Left hindlimb (tissue), 1 donor: ENCODE measurements around the gene PMF1.
"Not testable (repeated sequence)": the region's sequence is repeated elsewhere in the genome, so short reads cannot be mapped to it uniquely, and the experiment has no call there.

Source experiments
- DNase-seq: peaks from one replicate; pipeline ENCODE4 v3.0.0-alpha.2; 2018

PMF1 gene

DNA sequence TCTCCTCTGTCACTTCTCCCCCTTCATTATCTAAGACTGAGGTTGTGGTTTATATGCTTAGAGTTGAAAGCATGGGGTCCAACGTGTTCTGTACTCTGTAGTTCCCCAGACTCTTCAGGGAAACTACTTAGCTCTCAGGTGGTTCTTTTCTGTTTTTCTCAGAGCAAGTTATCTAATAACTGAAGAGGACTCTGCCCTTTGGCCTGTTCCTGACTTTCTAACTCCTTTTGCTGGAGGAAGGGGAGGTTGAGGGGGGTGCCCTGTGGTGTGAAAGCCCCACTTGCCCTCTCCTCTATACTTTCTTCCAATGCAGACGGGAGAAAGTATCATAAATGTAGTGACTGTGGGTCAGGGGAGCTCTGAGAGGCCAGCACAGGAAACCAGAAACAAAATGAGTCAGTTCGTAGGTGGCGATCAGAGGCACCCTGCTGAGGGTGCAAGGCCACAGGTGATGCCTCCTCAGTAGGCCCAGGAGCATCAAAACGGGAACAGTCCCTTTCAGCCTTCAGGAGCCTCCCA lies 13.9 kb upstream of the PMF1 start:
- no peak for DNase-seq

DNA sequence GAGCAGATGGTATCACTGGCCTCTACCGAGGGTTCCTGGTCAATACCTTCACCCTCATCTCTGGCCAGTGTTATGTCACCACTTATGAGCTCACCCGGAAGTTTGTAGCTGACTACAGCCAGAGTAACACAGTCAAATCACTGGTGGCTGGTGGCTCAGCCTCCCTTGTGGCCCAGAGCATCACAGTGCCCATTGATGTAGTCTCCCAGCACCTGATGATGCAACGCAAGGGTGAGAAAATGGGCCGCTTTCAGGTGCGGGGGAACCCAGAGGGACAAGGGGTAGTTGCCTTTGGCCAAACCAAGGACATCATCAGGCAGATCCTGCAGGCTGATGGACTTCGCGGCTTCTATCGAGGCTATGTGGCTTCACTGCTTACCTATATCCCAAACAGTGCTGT lies 12.8 kb upstream of the PMF1 start:
- DNase-seq = no peak

DNA sequence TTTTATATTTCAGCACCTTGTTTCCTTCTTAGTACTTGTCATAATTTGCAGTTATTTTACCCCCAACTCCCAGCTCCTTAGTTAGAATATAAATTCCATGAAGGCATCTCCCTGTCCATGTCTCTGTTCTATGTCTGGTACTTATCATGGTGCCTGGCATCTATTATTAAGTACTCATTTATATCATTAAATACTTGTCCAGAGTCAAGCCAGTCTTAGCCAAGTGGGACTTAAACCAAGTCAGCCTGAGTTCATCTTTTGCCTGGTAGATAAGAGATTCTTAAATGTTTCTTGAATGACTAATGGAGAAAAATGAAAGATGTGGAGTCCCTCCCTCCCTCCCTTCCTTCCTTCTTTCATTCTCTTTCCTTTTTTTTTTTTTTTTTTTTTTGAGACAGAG lies 9.5 kb upstream of the PMF1 start:
- DNase-seq = no peak

DNA sequence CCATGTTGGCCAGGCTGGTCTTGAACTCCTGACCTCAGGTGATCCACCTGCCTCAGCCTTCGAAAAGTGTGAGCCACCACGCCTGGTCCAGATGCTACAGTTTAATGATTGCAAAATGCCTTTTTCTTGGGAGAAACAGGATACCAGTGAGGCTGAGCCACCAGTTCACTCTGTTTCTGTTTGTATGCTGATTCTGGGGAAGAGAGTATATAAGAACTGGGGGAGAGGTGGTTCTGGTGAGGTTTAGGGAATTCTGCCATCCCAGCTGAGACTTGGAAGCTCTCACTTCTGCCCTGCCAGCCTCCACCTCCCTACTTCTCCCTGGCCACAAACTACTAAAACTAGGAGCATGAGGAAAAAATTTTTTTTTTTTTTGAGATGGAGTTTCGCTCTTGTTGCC lies 8.1 kb upstream of the PMF1 start:
- no peak for DNase-seq

DNA sequence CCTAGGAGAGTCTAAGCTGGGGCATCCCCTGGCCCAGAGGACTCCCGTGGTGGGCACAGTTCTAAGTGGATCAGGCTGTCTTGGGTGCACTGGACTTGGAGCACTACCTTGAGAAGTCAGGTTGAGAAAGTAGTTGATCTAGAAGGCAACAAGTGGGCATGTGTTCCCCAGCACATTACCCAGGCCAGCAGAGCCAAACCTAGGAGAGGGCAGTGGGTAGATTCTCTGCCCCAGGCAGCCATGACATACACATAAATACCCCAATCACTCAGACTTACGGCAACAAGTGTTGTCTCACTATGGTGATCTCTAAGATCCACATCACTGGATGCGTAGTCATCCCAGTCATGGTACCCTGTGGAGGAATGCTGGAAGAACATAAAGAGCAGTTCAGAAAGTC lies 1.6 kb upstream of the PMF1 start:
- no peak for DNase-seq

DNA sequence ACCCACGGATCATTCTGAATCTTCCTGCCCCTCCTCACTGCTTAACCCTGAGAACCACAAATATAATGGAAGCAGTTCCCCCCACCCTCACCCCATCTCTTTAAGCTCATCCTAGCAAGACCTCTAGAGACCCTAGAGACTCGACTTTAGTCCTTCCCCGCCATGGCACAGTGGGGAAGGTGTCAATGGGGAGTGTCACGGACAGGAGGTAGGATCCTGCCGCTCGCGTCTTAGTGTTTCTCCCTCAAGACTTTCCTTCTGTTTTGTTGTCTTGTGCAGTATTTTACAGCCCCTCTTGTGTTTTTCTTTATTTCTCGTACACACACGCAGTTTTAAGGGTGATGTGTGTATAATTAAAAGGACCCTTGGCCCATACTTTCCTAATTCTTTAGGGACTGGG lies 677 bp upstream of the PMF1 start:
- no peak for DNase-seq

DNA sequence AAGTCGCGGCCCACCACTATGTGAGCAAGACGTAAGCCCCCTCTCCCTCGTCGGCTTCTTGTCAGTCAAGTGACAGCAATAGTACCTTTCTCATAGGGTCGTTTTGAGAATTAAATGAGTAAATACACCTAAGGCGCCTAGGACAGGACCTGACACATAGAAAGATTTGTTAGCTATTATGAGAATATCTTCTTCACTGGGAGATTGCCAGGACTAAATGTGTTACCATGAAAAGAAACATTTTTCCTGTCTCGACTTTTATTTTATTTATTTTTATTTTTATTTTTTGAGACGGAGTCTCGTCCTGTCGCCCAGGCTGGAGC lies 798 bp downstream of the PMF1 start:
- no peak for DNase-seq

DNA sequence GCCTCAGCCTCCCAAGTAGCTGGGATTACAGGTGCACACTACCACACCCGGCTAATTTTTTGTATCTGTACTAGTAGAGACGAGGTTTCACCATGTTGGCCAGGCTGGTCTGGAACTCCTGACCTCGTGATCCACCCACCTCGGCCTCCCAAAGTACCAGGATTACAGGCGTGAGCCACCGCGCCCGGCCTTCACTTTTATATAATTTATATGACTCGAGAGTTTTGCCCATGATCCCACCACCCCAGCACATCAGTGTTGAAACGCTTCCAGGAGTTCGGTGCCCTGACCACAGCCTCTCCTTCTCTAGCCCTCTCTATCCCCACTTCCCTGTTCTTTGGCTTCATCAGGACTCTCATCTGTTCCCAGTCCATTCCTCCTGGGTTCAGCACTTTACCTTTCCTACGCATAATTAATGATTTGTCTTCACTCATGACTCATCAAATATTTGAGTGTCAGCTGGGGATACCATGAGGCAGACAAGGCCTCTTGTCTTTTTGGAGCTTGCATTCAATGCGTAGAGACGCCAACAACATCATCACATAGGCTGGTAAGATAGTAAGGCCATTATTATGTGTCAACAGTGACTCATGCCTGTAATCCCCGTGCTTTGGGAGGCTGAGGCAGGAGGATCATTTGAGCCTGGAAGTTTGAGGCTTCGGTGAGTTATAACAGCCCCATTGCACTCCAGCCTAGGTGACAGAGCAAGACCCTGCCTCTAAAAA lies 1.4 kb downstream of the PMF1 start:
- DNase-seq = no peak

DNA sequence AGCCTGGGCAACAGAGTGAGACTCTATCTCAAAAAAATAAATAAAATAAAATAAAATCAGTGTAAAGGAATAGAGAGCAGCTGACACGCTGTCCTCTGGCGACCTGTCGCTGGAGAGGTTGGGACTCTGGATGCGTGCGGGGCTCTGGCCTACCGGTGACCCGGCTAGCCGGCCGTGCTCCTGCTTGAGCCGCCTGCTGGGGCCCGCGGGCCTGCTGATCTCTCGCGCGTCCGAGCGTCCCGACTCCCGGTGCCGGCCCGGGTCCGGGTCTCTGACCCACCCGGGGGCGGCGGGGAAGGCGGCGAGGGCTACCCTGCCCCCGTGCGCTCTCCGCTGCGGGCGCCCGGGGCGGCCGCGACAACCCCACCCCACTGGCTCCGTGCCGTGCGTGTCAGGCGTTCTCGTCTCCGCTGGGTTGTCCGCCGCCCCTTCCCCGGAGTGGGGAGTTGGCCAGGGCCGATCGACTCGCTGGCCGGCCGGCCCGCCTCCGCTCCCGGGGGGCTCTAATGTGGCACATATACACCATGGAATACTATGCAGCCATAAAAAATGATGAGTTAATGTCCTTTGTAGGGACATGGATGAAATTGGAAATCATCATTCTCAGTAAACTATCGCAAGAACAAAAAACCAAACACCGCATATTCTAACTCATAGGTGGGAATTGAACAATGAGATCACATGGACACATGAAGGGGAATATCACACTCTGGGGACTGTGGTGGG lies 3.7 kb downstream of the PMF1 start:
- DNase-seq = not testable (repeated sequence)

DNA sequence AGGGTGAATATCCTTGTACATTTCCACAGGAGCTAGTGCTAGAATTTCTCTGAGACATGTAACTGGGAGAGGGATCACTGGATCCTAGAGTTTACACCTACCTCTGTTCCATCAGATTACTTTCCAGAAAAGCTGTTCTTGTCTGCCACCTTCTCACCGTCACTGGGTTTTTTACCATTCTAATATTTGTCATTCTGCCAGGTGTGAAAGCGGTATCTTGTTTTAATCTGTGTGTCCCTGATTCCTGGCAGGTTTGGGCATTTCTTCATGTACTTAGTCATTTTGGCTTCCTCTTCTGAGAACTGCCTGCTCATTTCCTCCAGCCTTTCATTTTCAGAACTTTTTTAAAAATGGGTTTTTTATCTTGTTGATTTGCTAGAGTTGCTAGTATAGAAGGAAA lies 5.1 kb downstream of the PMF1 start:
- no peak for DNase-seq

DNA sequence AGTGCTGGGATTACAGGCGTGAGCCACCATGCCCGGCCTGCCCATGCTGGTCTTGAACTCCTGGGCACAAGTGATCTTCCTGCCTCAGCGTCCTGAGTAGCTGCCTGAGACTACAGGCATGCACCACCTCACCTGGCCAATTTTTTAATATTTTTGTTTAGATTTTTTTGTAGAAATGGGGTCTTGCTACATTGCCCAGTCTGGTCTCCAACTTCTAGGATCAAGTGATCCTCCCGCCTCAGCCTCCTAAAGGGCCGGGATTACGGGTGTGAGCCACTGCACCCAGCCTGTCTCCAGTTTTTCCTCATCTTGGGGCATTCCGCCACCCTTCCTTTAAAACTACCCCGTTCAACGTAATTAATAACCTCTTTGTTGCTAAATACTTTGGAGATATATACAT lies 7.4 kb downstream of the PMF1 start:
- no peak for DNase-seq

DNA sequence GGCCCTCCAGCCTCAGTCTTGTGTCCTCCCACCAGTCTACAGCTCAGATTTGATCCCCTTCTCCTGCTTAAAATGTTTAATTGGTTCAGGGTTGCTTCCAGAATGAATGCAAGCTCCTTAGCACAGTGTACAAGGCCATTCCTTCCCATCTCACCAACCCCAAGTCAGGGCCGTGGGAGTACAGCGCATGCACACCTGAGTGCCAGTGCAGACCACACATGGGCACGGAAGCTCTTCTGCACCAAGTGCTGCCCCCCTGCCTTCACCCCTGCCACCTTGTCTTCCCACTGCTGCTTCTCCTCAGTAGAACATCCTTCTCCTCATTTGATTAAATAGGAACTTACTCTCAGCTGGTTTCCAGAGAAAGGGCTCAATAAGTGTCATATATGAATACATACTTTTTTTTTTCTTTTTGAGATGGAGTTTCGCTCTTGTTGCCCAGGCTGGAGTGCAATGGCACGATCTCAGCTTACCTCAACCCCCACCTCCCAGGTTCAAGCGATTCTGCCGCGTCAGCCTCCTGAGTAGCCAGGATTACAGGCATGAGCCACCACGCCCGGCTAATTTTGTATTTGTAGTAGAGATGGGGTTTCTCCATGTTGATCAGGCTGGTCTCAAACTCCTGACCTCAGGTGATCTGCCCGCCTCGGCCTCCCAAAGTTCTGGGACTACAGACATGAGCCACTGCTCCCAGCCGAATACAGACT lies 9.3 kb downstream of the PMF1 start:
- DNase-seq = no peak

DNA sequence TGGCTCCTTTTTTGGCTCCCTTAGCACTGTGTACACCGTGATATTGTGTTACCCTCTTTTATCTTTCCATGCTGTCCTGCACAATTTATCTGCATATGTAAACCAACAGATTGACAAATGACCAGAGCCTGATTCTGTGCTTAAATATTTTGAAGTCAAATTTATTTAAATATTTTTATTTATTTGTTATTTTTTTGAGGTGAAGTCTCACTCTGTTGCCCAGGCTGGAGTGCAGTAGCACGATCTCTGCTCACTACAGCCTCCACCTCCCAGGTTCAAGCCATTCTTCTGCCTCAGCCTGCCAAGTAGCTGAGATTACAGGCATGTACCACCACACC lies 12.8 kb downstream of the PMF1 start:
- no peak for DNase-seq

DNA sequence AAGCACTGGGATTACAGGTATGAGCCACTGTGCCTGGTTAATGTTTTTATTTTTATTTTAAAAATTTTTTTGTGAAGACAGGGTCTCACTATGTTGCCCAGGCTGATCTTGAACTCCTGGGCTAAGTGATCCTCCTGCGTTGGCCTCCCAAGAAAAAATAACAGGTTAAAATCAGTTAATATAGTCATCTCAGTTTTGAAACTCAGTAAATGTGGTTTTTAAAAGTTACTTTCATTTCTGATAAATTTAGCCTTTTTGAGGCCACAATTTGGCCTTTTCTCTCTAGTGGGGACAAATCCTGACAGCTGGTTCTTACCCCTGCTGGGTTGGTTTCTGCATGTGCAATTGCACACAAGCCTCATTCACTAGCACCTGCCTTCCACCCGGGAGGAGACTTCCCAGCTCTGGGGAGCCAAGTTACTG lies 13.3 kb downstream of the PMF1 start:
- no peak for DNase-seq

DNA sequence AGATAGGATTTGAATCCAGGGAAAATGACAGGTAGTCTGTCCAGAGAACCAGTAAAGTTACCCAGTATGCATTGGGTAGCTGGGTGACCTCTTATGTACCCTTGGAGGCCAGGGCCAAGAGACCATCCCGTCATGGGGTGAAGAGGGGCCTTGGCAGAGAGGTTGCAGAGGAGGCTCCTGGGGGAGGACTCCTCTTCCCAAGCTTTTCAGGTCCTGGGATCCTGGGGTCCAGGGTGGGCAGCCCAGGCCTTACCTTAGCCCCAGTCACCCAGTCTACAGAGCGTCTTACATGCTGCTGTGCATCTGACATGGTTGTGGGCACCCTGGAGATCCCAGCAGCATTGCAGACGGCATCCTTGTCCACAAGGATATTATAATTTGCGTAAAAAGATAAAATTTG lies 14.0 kb downstream of the PMF1 start:
- no peak for DNase-seq

DNA sequence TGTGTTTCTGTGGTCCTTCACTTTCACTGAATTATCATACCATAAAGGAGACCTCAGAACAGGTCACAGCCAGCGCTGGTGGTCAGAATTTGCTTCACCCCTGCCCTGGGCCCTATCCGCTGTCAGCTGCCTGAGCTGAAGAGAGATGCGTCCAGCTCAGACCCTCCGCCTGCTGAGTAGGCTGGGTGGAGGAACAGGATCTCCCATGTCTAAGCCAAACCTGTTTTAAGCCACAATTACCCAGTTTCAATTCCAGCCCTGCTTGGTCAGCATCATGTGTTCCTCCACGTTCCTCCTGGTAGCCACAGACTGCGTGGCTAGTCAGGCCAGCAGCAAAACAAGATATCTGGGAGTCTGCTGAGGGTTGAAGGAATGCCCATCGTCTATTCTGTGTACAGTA lies 15.7 kb downstream of the PMF1 start:
- DNase-seq = peak; percentile 41

DNA sequence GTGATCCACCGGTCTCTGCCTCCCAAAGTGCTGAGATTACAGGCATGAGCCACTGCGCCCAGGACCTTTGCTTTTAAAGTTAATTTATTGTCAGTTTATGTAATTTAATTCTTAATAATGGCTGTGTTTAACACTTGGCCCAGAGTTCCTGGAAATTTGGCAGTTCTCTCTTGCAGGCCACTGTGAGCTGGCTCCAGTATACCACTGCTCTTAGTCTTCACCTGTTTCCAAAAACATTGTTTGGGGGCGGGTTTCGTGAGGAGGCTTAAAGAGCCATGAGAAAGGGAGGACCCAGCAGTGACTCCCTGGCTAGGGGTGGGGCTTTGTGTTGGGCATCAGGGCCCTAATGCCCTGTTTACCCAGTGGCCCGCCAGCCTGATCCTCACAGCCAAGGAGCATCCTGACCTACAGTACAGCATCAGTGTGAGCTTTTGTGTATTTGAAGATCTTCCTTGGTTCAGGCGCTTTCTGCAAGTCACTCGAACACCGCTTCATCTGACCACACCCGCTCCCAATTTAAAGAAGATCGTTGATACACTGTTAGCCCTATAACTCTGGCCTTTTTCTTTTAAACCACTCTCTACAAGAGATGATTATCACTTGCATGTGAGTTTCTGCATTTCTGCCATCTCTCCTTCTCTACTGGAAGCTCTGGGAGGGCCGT lies 17.1 kb downstream of the PMF1 start:
- peak; percentile 29 for DNase-seq

DNA sequence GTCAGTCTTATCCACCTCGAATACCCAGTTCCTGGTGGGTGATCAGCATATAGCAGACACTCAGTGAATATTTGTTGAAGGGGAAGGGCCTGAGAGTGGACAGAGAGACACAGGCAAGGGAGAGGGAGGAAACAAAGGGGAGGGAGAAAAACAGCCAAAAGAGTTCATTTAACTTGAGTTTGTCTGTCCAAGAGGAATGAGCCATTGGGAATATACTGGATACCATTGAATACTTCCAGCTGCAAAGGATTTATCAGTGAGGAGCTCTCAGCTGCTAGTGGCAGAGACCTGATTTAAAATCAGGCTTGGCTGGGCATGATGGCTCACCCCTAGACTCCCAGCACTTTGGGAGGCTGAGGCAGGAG lies 17.6 kb downstream of the PMF1 start:
- peak; percentile 4 for DNase-seq

DNA sequence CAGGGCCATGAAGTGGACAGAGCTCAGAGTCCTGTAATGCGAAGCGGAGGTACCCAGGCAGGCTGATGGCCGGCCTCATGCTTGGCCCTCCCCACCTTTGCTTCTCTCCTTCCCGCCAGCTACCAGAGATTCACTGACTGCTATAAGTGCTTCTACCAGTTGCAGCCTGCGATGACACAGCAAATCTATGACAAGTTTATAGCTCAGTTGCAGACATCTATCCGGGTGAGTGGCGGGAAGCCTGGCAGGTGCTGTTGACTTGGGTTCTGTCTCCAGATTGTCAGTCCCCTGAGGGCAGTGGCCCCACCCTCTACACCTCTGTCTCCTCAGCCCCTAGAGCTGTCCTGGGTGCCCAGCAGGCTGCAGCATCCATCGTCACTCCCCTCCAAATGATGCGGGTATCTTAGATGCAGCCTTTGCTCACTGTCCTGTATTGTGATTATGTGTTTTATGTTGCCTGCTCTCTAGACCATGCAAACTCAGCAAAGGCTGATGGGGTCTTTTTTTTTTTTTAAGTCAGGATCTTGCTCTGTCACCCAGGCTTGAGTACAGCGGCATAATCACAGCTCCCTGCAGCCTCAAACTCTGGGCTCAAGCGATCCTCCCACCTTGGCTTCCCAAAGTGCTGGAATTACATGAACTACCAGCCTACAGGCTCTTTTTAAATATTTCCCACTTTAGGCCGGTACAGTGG lies 19.5 kb downstream of the PMF1 start:
- DNase-seq = peak; percentile 2

DNA sequence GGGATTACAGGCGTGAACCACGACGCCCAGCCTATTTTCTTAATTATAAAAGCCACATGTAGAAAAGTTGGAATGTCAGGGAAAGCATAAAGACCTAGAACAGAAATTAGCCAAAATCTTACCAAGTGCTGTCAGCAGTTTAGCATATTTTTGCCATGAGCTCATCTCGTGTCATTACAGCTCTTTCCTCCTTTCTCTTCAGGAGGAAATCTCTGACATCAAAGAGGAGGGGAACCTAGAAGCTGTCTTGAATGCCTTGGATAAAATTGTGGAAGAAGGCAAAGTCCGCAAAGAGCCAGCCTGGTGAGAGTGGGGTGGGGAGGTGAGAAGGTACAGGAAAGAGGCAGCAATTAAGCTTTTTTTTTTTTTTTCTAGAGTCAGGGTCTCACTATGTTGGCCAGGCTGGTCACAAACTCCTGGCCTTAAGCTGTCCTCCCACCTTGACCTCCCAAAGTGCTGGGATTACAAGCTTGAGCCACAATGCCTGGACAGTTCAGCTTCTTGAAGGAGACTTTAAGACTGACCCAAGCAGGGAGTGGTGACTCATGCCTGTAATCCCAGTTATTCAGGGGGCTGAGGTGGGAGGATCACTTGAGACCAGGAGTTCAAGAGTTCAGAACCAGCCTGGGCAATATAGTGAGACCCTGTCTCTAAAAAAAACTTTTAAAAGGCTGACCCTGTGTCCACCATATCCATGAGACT lies 20.8 kb downstream of the PMF1 start:
- DNase-seq = no peak

DNA sequence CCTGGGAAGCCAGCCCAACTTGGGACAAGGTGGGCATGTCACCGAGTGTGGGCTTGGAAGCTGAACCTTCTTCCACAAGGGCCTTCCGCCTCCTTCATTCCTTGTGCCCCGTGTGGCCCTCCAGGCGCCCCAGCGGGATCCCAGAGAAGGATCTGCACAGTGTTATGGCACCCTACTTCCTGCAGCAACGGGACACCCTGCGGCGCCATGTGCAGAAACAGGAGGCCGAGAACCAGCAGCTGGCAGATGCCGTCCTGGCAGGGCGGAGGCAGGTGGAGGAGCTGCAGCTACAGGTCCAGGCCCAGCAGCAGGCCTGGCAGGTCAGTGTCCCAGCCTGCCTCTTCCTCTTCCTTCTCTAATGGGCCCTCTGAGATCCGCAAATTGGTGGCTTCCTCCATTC lies 23.4 kb downstream of the PMF1 start:
- no peak for DNase-seq

DNA sequence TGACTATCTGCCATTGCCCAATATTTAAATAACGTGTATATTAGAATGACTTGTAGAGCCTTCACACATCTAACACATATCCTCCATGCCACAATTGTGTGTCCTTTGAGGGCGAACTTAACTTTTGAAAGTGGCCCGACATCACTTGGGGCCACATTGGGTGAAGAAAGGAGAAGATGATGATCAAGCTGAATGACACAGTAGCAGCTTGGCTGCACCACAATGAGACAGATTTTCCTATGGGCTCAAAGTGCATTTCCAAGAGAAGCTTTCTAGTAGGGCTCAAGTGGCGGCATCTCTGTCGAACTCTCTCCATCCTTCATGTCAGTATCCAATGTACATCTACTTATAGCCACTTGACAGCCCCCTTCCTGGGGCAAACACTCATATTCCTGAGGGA lies 25.4 kb downstream of the PMF1 start:
- no peak for DNase-seq
